HG03159 (cell line): ENCODE data around the gene UVRAG.

ENCODE experiments used
- ATAC-seq: cut with Tn5 transposase; IDR thresholded peaks from one replicate; pipeline ENCODE4 v1.9.1; 2021; ENCODE audit warnings: mild to moderate bottlenecking, moderate library complexity; ENCODE audit not compliant: unreplicated experiment

The UVRAG gene

GRCh38 chr11:76086743-76087635 is 272.0 kb downstream of the UVRAG start:
- no peak for ATAC-seq

- ATAC-seq: no peak
Measured at GRCh38 chr11:76087749-76088148, 272.7 kb downstream of the UVRAG start.

GRCh38 chr11:76088511-76088910 is 273.5 kb downstream of the UVRAG start:
- no peak for ATAC-seq

- no peak for ATAC-seq
Measured at GRCh38 chr11:76090174-76090573, 275.2 kb downstream of the UVRAG start.

GRCh38 chr11:76090821-76091220 is 275.8 kb downstream of the UVRAG start:
- no peak for ATAC-seq

GRCh38 chr11:76094740-76095139 is 279.7 kb downstream of the UVRAG start:
- no peak for ATAC-seq

- ATAC-seq: no peak
Measured at GRCh38 chr11:76095891-76096290, 280.9 kb downstream of the UVRAG start.

GRCh38 chr11:76096552-76096951 is 281.5 kb downstream of the UVRAG start:
- ATAC-seq: no peak

- ATAC-seq: no peak
Measured at GRCh38 chr11:76102802-76103201, 287.8 kb downstream of the UVRAG start.

GRCh38 chr11:76103460-76103859 is 288.4 kb downstream of the UVRAG start:
- no peak for ATAC-seq

GRCh38 chr11:76104285-76104684 is 289.3 kb downstream of the UVRAG start:
- ATAC-seq: no peak

- ATAC-seq: no peak
Measured at GRCh38 chr11:76105637-76106036, 290.6 kb downstream of the UVRAG start.

- no peak for ATAC-seq
Measured at GRCh38 chr11:76107971-76108370, 293.0 kb downstream of the UVRAG start.

- ATAC-seq: no peak
Measured at GRCh38 chr11:76114238-76114637, 299.2 kb downstream of the UVRAG start.

GRCh38 chr11:76115555-76115954 is 300.5 kb downstream of the UVRAG start:
- ATAC-seq: no peak

GRCh38 chr11:76119032-76119431 is 304.0 kb downstream of the UVRAG start:
- no peak for ATAC-seq

GRCh38 chr11:76119779-76120178 is 304.8 kb downstream of the UVRAG start:
- ATAC-seq: no peak

GRCh38 chr11:76120513-76121101 is 305.6 kb downstream of the UVRAG start:
- ATAC-seq: no peak

- ATAC-seq: no peak
Measured at GRCh38 chr11:76123248-76123647, 308.2 kb downstream of the UVRAG start.

GRCh38 chr11:76124905-76125770 is 310.1 kb downstream of the UVRAG start:
- no peak for ATAC-seq

GRCh38 chr11:76129729-76130128 is 314.7 kb downstream of the UVRAG start:
- ATAC-seq: no peak
